COLO668 (cell line): ENCODE data around the gene SERPINB1.

Experiments used
- DNase-seq: peaks from one replicate; lab custom pipeline; 2025; ENCODE audit not compliant: unreplicated experiment; lab: John Stamatoyannopoulos, UW

Gene SERPINB1

DNA sequence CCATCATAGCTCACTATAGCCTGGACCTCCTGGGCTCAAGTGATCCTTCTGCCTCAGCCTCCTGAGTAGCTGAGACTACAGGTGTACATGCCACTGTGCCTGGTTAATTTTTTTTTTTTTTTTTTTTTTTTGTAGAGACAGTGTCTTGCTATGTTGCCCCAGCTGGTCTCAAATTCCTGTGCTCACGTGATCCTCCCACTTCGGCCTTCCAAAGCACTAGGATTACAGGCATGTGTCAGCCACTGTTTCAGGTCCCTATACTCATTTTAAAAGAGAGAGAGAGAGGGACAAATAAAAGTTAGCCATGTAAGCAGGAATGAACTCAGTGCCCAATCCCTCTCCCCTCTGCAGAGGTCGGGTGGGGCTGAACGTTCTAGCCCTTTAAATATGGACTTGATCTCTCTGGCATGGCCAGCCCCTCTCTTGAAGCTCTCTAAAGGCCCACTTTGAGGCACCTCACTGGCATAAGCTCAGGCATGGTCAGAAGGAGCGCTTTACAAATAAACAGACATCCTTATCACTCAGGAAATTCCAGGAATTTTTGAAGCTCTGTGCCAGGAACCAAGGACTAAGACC lies 9.0 kb upstream of the SERPINB1 start:
- no peak for DNase-seq

GRCh38 chr6:2848851-2849250 lies 7.2 kb upstream of the SERPINB1 start:
- no peak for DNase-seq

GRCh38 chr6:2845880-2846208 lies 4.2 kb upstream of the SERPINB1 start:
- no peak for DNase-seq

GRCh38 chr6:2844008-2844407 lies 2.3 kb upstream of the SERPINB1 start:
- DNase-seq: no peak

GRCh38 chr6:2843138-2843740 lies 1.6 kb upstream of the SERPINB1 start:
- DNase-seq: no peak

GRCh38 chr6:2842139-2842552 lies 483 bp upstream of the SERPINB1 start:
- no peak for DNase-seq

DNA sequence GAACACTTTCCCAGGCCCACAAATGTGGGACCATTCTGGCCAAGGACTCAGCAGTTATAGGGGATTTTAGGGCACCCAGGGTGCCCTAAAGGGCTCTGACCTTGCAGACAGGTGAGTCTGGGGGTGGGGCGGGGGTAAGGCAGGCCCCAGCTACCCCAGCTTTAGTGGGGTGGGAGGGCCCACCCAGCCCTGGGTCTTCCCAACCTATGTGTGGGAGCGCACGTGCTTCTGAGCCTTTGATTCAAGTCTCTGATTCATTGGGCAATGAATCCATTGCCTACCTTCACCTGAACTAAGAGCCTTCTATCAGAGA lies 958 bp downstream of the SERPINB1 start:
- DNase-seq: no peak

DNA sequence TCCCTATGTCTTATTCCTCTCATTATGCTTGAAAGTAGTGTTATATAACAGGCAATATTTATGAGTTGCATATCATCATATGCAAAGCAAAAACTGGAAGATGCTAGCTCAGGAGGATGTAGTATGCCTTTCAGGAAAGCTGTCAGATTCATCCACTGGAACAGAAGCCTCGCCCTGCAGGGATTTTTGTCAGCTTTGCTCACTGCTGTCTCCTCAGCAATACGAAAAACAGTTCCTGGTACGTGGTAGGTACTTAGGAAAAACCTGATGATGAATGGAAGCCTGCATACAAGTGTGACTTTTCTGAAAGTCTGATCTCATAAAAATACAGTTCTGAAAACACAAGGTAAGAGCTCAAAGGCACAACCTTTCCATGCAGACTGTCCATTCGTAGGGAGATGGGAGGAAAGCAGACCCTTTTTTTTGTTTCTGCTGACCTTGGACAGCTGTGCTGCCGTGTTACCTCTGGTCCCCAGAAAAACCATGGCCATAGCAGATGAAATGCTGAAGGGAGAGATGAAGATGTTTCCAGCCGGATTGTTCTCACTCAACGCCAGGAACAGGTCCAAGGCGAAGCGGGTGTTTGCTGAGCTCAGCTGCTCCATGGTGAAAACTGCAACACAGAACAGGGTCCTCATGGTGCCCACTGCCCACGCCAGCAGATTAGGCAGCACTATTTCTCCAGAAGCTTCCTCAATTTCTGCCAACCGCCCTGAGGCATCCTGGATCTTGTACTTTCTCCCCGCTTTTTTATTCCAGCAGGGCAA lies 1.5 kb downstream of the SERPINB1 start:
- no peak for DNase-seq

DNA sequence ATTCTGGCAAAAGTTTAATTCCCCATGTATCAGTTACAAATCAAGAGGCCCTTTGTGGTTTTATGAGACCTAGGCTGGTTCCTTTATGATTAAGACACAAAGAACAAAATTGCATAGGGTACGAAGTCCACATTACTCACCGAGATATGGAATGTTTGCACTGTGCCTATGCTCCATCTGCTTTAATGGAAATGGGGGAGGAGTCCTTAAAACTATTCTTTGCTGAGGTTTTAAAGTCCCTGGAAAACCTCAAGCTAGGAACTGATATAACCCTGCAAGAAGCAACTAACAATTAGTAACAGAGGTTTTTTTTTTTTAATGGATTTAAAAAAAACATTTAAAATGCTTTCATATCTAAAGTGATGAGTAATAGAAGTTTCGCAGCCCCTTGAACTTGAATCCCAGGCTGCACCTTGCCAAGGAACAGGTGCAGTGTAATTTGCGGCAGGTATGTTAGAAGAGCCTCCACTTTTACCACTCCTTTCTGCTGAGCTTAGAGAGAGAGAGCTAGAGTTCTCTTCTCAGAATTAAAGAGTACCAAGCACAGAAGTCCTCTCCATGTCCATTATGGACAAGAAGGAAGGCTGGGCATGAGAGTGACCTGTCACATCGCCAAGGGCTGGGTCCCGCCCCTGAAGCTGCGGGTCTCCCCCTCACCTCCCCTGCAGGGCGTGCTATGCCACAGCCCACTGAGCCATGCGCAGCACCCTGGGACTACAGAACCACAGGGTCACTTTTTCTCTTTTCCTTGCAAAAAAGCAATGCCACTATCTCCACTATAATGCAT lies 2.3 kb downstream of the SERPINB1 start:
- peak; percentile 25 for DNase-seq

GRCh38 chr6:2838251-2838650 lies 3.4 kb downstream of the SERPINB1 start:
- no peak for DNase-seq

DNA sequence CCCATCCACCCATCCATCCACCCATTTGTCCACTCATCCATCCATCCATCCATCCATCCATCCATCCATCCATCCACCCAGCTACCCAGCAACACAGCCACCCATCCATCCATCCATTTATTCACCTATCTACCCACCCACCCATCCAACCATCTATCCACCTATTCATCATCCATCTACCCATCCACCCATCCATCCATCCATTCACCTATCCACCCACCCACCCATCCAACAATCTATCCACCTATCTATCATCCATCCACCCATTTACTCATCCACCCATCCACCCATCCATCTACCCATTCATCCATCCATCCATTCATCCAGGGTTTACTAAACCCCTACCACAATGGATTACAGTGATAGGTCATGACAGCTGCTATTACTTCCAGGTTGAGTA lies 7.4 kb downstream of the SERPINB1 start:
- no peak for DNase-seq

GRCh38 chr6:2831392-2831791 lies 10.3 kb downstream of the SERPINB1 start:
- DNase-seq: no peak

GRCh38 chr6:2830183-2830582 lies 11.5 kb downstream of the SERPINB1 start:
- DNase-seq: no peak

DNA sequence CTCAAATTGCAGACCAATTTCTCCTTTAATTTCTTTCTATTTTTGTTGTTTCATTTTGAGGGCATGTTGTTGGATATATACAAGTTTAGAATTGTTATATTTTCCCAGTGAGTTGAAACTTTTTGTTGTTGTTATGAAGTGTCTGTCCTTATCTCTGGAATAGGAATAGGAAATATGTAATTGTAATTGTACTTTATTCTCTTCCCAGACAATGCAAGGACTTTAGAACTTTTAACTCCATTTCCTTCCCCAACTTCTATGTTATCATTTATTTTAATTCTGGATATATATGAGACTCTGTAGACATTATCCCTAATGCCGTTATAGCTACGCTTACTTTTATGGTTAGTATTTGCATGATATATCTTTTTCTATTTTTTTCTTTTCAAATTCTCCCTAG lies 12.4 kb downstream of the SERPINB1 start:
- no peak for DNase-seq

- no peak for DNase-seq
Measured at GRCh38 chr6:2828629-2829028, 13.0 kb downstream of the SERPINB1 start.

- DNase-seq: no peak
Measured at GRCh38 chr6:2827142-2827541, 14.5 kb downstream of the SERPINB1 start.

GRCh38 chr6:2826131-2826530 lies 15.5 kb downstream of the SERPINB1 start:
- no peak for DNase-seq

DNA sequence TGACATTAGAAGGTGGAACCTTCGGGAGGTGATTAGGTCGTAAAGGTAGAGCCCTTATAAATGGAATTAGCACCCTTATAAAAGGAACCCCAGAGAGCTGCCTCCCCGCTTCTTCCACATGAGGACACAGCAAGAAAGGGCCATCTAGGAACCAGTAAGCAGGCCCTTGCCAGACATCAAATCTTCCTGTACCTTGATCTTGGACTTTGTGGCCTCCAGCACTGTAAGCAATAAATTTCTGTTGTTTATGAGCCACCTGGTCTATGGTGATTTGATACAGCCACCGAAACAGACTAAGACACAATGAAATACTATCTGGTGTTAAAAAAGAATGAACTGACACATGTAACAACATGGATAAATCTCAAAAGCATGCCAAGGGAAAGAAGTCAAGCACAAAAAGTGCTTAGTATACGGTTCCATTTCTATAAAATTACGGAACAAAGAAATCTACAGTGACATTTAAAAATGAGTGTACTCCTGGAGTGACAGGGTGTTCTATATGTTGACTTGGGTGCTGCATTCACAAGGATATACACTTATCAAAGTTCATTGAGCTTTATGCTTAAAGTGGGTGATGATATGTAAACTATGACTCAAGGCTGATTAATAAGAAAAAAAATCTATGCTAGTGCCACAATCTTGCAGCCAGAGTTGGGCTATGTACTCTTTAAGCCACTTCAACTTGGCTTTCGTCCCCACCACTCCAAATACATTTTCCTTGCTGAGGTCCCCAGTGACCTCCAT lies 18.4 kb downstream of the SERPINB1 start:
- no peak for DNase-seq

- no peak for DNase-seq
Measured at GRCh38 chr6:2821554-2821953, 20.1 kb downstream of the SERPINB1 start.

DNA sequence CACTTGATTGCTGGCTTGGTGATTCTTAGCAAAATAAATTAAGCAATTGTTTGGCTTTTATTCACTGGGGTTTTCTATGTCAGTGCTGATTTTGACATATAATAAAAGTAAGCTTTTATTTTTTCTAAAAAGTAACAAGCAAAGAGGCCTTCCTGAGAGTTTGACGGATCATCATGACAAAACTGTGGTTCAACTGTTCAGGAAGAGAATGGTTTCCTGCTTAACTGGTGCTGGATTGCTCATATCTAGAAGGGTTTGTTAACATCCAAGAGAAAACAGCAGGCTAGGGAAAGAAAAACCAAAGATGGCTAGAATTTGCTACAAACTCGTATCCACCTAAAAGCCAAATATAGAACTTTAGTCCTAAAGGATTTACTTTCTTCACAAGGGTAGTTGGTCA lies 21.2 kb downstream of the SERPINB1 start:
- no peak for DNase-seq

DNA sequence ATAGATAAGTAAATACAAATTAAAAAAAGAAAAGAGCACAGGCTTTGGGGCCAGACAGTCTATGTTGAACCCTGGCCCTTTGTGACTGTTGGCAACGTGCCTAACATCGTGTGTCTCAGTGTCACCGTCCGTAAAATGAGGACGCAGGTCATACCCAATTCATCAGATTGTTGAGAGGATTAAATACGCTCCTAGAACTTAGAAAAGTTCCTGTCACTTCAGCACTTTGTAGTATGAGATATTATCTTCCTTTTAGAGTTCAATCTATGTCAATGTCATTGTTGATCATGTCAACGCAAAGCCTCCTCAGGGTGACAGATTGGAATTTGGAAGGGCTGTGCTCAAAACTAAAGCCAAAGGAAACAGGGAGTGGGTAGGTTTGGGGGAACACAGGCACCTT lies 21.7 kb downstream of the SERPINB1 start:
- no peak for DNase-seq
